ENCODE results near the gene FOLR3. TPM values are rescaled to one million over a fixed set of nuclear protein-coding genes. Genes with fewer than 3 reads are reported as not detected.

FOLR3 gene
- total and polyA plus RNA-seq, 2 of the 4 experiments (the other 2 are of a cell fraction): 0.29 to 0.36 TPM

GRCh38 chr11:72141066-72141465, 5.5 kb downstream of the FOLR3 start:
- Histone ChIP-seq H2BK15ac (ENCODE audit: low read depth, low read length) (peak overlapping the region; percentile 88), H3K4me1 (ENCODE audit: control insufficient read depth, insufficient read depth, low read length) (peaks cover 15% of the 10 kb centered on the region), H3K23ac (ENCODE audit: low read depth, low read length) (peak overlapping the region; percentile 79; the same call in 1 of the 2 replicates), H2BK5ac (ENCODE audit: low read depth, low read length, poor library complexity, severe bottlenecking) (peak overlapping the region; percentile 97), H3K4me3 (ENCODE audit: insufficient read depth, low read depth, low read length) (no peak overlapping the region), H4K5ac (ENCODE audit: low read depth, low read length) (peak overlapping the region; percentile 66; the same call in 1 of the 2 replicates), H3K4ac (ENCODE audit: low read depth, low read length) (peak overlapping the region; percentile 96; the same call in 1 of the 2 replicates), H2AFZ (replicated peaks; ENCODE audit: low read length, poor library complexity) (no peak overlapping the region), H3K14ac (replicated peaks; ENCODE audit: low read depth, low read length) (peak overlapping the region; percentile 81), H3K9me3 (ENCODE audit: control insufficient read depth, insufficient read depth, low read length) (no peaks in the 10 kb centered on the region), H3K56ac (ENCODE audit: extremely low read depth, insufficient read depth, low read length) (peak overlapping the region; percentile 81), H3K79me1 (ENCODE audit: low read depth in 1 of 2, low read length in 2 of 2) (no peaks in the 10 kb centered on the region), H4K8ac (ENCODE audit: low read depth in 2 of 2, low read length in 2 of 2) (peak overlapping the region; percentile 88 to 94), H3K36me3 (ENCODE audit: control insufficient read depth, insufficient read depth, low read length) (no peaks in the 10 kb centered on the region), H3K9me1 (ENCODE audit: insufficient read depth, low read length) (peaks cover 6% of the 10 kb centered on the region), H2BK120ac (ENCODE audit: low read depth, low read length) (peak overlapping the region; percentile 93), H3K9ac (ENCODE audit: low read depth, low read length) (no peak overlapping the region; the same call in 1 of the 2 replicates), H4K91ac (ENCODE audit: insufficient read depth, low read depth, low read length) (peak overlapping the region; percentile 94), H3K4me2 (ENCODE audit: low read depth, low read length) (peak overlapping the region; percentile 40; the same call in 1 of the 2 replicates), H2AK9ac (replicated peaks; ENCODE audit: low read depth, low read length, poor library complexity) (no peak overlapping the region), H3K27ac (ENCODE audit: insufficient read depth, low read length) (peak overlapping the region; percentile 68), H3K18ac (ENCODE audit: low read depth, low read length) (peak overlapping the region; percentile 71; the same call in 1 of the 2 replicates), H4K20me1 (ENCODE audit: insufficient read depth, low read length) (no peaks in the 10 kb centered on the region), H3K27me3 (ENCODE audit: control insufficient read depth, insufficient read depth, low read length) (no peaks in the 10 kb centered on the region), H2BK20ac (ENCODE audit: low read depth, low read length) (peak overlapping the region; percentile 94), H2AK5ac (ENCODE audit: low read depth, low read length) (peak overlapping the region; percentile 82)
- intact Hi-C loops (cut with micrococcal nuclease) (no loop called here), dilution Hi-C loops (cut with HindIII; ENCODE audit: low sequenced_read_pairs, unreplicated experiment) (no loop called here), in situ Hi-C loops (cut with MboI; ENCODE audit: low sequenced_read_pairs) (no loop called here)
- TF ChIP-seq CHD1 (IDR thresholded peaks at IDR 0.05; ENCODE audit: low read depth, low read length): no peak
- no peak for TF ChIP-seq NFE2L2 (IDR thresholded peaks at IDR 0.05; ENCODE audit: low read depth, low read length)
- TF ChIP-seq USF2 (IDR thresholded peaks at IDR 0.05; ENCODE audit: low read depth, low read length): peak; percentile 50; the same call in 1 of the 2 replicates
- no peak for TF ChIP-seq ELK1 (IDR thresholded peaks at IDR 0.05; ENCODE audit: borderline replicate concordance, low read depth, low read length)
- no peak for TF ChIP-seq SMC3 (IDR thresholded peaks at IDR 0.05; ENCODE audit: low read depth, low read length)
- TF ChIP-seq MAZ (IDR thresholded peaks at IDR 0.05; ENCODE audit: borderline replicate concordance, low read depth, low read length): no peak
- TF ChIP-seq RAD21 (IDR thresholded peaks at IDR 0.05; ENCODE audit: low read length): no peak
- peak; percentile 70 for TF ChIP-seq FOS (IDR thresholded peaks at IDR 0.05; ENCODE audit: low read depth, low read length)
- no peak for TF ChIP-seq CTCF (conservative IDR thresholded peaks at IDR 0.05; ENCODE audit: low read depth, low read length)
- TF ChIP-seq POLR2A (IDR thresholded peaks at IDR 0.05; ENCODE audit: low read depth, low read length): no peak
- TF ChIP-seq RFX5 (IDR thresholded peaks at IDR 0.05; ENCODE audit: low read depth, low read length): no peak
- TF ChIP-seq BHLHE40 (IDR thresholded peaks at IDR 0.05; ENCODE audit: low read depth, low read length): peak; percentile 58; the same call in 1 of the 2 replicates
- no peak for TF ChIP-seq MXI1 (IDR thresholded peaks at IDR 0.05; ENCODE audit: borderline replicate concordance, low read depth, low read length)
- TF ChIP-seq MAFK (IDR thresholded peaks at IDR 0.05; ENCODE audit: low read depth, low read length): no peak
- TF ChIP-seq CEBPB (IDR thresholded peaks at IDR 0.05; ENCODE audit: low read depth, low read length): peak; percentile 27; the same call in 1 of the 2 replicates
- TF ChIP-seq RCOR1 (IDR thresholded peaks at IDR 0.05; ENCODE audit: insufficient replicate concordance, low read length): no peak
- no TSS peak for BruUV-seq (replicated peaks)
- DNase-seq: peak; percentile 90
- ATAC-seq (ENCODE audit: low read depth): peak; percentile 52
- ChIA-PET CTCF (interaction anchor here (0.6 to 1.2 kb wide), 2 partner anchors 26 to 116 kb away, joined by 4 read pairs; no protein-coding TSS in a partner anchor), POLR2A (ENCODE audit: unreplicated experiment) (interaction anchor here (1.0 kb wide), 1 partner anchor 42 kb away, joined by 3 read pairs; no protein-coding TSS in a partner anchor)
- WGBS, 2 experiments (ENCODE audit: extremely low coverage in 2 of 2, insufficient read length in 1 of 2): no CpG with 5 or more reads among the region's 3 CpGs

Data from IMR-90 (cell line).